ENCODE results near the gene UBL5.

The UBL5 gene

DNA sequence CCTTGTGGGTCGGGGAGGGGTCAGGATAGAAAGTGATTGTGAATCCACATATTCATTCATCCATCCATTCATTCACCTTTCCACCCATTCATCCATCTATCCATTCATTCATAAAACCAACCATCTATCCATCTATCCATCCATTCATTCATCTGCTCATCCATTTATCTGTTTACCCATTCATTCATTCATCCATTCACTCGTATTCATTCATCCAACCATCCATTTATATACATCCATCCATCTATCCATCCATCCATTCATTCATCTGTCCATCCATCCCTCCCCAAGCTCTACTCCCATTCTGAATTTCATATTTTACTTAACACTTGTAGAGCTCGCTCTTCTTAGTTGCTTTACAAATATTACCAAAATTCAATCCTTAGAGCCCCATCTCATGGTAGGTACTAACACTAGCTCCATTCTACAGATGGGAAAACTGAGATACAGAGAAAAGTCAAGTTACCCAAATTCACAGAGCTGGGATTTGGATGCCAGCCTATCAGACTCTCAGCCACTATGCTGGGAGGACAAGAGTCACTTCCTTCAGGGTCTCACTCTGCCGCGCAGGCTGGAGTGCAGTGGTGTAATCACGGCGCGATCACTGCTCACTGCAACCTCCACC is 45.0 kb downstream of the UBL5 start:
- Histone ChIP-seq H3K4ac (ENCODE audit: low read depth in 1 of 2, low read length in 2 of 2) (no peak overlapping the region), H2AFZ (ENCODE audit: low read depth, low read length) (no peak overlapping the region), H2BK15ac (ENCODE audit: low read depth, poor library complexity, severe bottlenecking) (no peak overlapping the region), H3K9me3 (ENCODE audit: control insufficient read depth, low read length) (peaks cover under 1% of the 10 kb centered on the region), H3K9ac (ENCODE audit: low read length) (no peak overlapping the region), H2BK5ac (ENCODE audit: low read depth, low read length, poor library complexity, severe bottlenecking) (no peak overlapping the region), H3K36me3 (ENCODE audit: control insufficient read depth in 1 of 2, insufficient read depth in 2 of 2, low read depth in 1 of 2, low read length in 2 of 2) (no peaks in the 10 kb centered on the region), H3K14ac (ENCODE audit: low read length in 2 of 2) (no peak overlapping the region), H2BK12ac (ENCODE audit: low read length in 2 of 2) (no peak overlapping the region), H3K27ac (ENCODE audit: low read length, poor library complexity, severe bottlenecking) (no peak overlapping the region), H2BK120ac (ENCODE audit: low read depth, low read length) (no peak overlapping the region), H3K4me3 (ENCODE audit: insufficient read depth in 1 of 2, low read depth in 1 of 2, low read length in 2 of 2) (no peak overlapping the region), H4K91ac (ENCODE audit: low read length) (no peak overlapping the region), H3K79me1 (replicated peaks; ENCODE audit: low read length, poor library complexity, severe bottlenecking) (no peaks in the 10 kb centered on the region), H2AK5ac (ENCODE audit: low read length, severe bottlenecking) (no peak overlapping the region), H3K18ac (ENCODE audit: low read depth in 1 of 2, low read length in 2 of 2) (no peak overlapping the region), H4K8ac (ENCODE audit: low read length) (no peak overlapping the region), H3K23ac (ENCODE audit: low read length in 2 of 2) (no peak overlapping the region), H3K27me3 (ENCODE audit: control insufficient read depth in 1 of 2, insufficient read depth in 1 of 2, low read length in 2 of 2) (no peaks in the 10 kb centered on the region), H3K4me2 (ENCODE audit: low read length, poor library complexity, severe bottlenecking) (no peak overlapping the region), H3K4me1 (ENCODE audit: control insufficient read depth, insufficient read depth, low read depth, low read length) (no peaks in the 10 kb centered on the region)
- WGBS: 89% methylated on average over 8 of the region's 8 CpGs
- no peak for DNase-seq

DNA sequence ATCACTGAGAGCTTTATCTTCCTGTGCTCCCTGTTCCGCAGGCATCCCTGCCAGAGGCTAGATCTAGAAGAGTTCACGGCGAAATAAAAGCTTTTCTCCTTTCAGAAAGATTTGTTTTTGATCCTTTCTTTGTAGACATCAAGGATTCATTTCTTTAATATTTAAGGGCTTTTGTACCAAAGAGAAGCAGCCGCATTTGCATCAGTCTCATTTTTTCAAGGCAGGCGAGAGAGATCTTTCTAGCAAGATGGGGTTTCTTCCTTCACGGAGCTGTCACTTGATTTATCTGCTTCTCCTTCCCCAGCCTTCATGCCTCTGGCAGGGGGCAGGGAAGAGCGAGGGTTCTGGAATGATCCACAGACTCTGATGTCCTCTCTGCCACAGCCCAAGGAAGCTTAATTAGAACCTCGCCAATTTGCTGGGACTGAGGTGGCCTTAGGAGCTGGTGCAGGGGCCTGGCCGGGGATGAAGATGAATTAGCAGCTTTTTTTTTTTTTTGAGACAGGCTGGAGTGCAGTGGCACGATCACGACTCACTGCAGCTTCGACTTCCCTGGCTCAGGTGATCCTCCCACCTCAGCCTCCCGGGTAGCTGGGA is 47.4 kb downstream of the UBL5 start:
- Histone ChIP-seq H2AFZ (ENCODE audit: low read depth, low read length) (no peak overlapping the region), H3K14ac (ENCODE audit: low read length in 2 of 2) (no peak overlapping the region), H4K91ac (ENCODE audit: low read length) (no peak overlapping the region), H4K8ac (ENCODE audit: low read length) (no peak overlapping the region), H2AK5ac (ENCODE audit: low read length, severe bottlenecking) (no peak overlapping the region), H2BK120ac (ENCODE audit: low read depth, low read length) (no peak overlapping the region), H3K4me3 (ENCODE audit: insufficient read depth in 1 of 2, low read depth in 1 of 2, low read length in 2 of 2) (no peak overlapping the region), H2BK12ac (ENCODE audit: low read length in 2 of 2) (no peak overlapping the region), H3K4me1 (ENCODE audit: control insufficient read depth, insufficient read depth, low read depth, low read length) (peaks cover 1% of the 10 kb centered on the region), H3K79me1 (replicated peaks; ENCODE audit: low read length, poor library complexity, severe bottlenecking) (no peaks in the 10 kb centered on the region), H3K27ac (ENCODE audit: low read length, poor library complexity, severe bottlenecking) (no peak overlapping the region), H3K9me3 (ENCODE audit: control insufficient read depth, low read length) (peaks cover 5% of the 10 kb centered on the region), H3K36me3 (ENCODE audit: control insufficient read depth in 1 of 2, insufficient read depth in 2 of 2, low read depth in 1 of 2, low read length in 2 of 2) (no peaks in the 10 kb centered on the region), H3K23ac (ENCODE audit: low read length in 2 of 2) (no peak overlapping the region), H3K4ac (ENCODE audit: low read depth in 1 of 2, low read length in 2 of 2) (no peak overlapping the region), H3K27me3 (ENCODE audit: control insufficient read depth in 1 of 2, insufficient read depth in 1 of 2, low read length in 2 of 2) (no peaks in the 10 kb centered on the region), H2BK5ac (ENCODE audit: low read depth, low read length, poor library complexity, severe bottlenecking) (no peak overlapping the region), H3K18ac (ENCODE audit: low read depth in 1 of 2, low read length in 2 of 2) (no peak overlapping the region), H3K9ac (ENCODE audit: low read length) (no peak overlapping the region), H2BK15ac (ENCODE audit: low read depth, poor library complexity, severe bottlenecking) (no peak overlapping the region), H3K4me2 (ENCODE audit: low read length, poor library complexity, severe bottlenecking) (no peak overlapping the region)
- 80% methylated on average over 13 of the region's 13 CpGs for WGBS
- DNase-seq: no peak

DNA sequence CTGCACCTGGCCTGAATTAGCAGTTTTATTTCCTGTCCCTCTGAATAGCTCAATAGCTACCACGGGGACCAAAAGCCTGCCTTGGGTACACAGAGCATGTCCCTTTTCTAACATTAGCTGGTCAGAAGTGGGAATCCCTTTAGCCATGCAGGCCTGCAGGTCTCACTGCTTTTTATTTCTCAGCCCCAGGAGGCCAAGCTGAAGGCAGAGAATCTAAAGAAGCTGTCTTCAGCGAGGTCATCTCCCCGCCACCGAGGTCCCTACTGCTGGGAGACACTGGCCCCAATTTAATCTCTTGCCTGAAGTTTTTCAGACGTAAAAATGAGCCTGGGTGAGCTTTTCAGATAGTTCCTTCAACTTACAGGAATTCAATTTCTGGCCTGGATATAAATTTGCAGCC is 48.1 kb downstream of the UBL5 start:
- 82% methylated on average over 5 of the region's 5 CpGs for WGBS
- DNase-seq: no peak
- no peak overlapping the region for H2BK15ac ChIP-seq (ENCODE audit: low read depth, poor library complexity, severe bottlenecking)

DNA sequence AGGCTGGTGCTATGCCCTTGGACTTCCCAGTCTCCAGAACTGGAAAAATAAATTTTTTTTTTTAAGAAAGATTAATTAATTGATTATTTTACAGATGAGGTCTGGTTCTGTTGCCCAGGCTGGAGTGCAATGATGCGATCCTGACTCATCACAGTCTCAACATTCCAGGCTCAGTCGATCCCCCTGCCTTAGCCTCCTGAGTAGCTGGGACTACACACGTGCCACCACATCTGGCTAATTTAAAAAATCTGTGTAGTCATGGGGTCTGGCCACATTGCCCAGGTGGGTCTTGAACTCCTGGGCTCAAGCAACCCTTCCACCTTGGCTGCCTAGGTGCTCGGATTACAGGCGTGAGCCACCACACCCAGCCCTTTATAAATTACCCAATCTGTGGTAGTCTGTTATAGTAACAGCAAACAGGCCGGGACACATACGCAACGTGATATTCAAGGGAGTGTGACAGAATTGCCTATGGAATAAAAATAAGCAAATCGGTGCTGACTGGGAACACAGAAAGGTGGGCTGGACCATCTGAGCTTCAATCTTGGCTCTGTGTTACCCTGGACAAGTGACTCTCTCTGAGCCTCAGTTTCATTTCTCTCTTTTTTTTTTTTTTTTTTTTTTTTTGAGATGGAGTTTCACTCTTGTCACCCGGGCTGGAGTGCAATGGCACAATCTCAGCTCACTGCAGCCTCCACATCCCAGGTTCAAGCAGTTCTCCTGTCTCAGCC is 50.2 kb downstream of the UBL5 start:
- Histone ChIP-seq H3K27ac (ENCODE audit: low read length, poor library complexity, severe bottlenecking) (no peak overlapping the region), H3K9ac (ENCODE audit: low read length) (no peak overlapping the region), H2AFZ (ENCODE audit: low read depth, low read length) (no peak overlapping the region), H3K9me3 (ENCODE audit: control insufficient read depth, low read length) (peaks cover 5% of the 10 kb centered on the region), H2BK120ac (ENCODE audit: low read depth, low read length) (no peak overlapping the region), H3K36me3 (ENCODE audit: control insufficient read depth in 1 of 2, insufficient read depth in 2 of 2, low read depth in 1 of 2, low read length in 2 of 2) (no peaks in the 10 kb centered on the region), H3K18ac (ENCODE audit: low read depth in 1 of 2, low read length in 2 of 2) (no peak overlapping the region), H3K14ac (ENCODE audit: low read length in 2 of 2) (no peak overlapping the region), H2BK15ac (ENCODE audit: low read depth, poor library complexity, severe bottlenecking) (no peak overlapping the region), H3K4me3 (ENCODE audit: insufficient read depth in 1 of 2, low read depth in 1 of 2, low read length in 2 of 2) (no peak overlapping the region), H2BK5ac (ENCODE audit: low read depth, low read length, poor library complexity, severe bottlenecking) (no peak overlapping the region), H3K4me2 (ENCODE audit: low read length, poor library complexity, severe bottlenecking) (no peak overlapping the region), H3K27me3 (ENCODE audit: control insufficient read depth in 1 of 2, insufficient read depth in 1 of 2, low read length in 2 of 2) (no peaks in the 10 kb centered on the region), H3K79me1 (replicated peaks; ENCODE audit: low read length, poor library complexity, severe bottlenecking) (no peaks in the 10 kb centered on the region), H4K91ac (ENCODE audit: low read length) (no peak overlapping the region), H3K4ac (ENCODE audit: low read depth in 1 of 2, low read length in 2 of 2) (no peak overlapping the region), H2BK12ac (ENCODE audit: low read length in 2 of 2) (no peak overlapping the region), H2AK5ac (ENCODE audit: low read length, severe bottlenecking) (no peak overlapping the region), H3K23ac (ENCODE audit: low read length in 2 of 2) (no peak overlapping the region), H3K4me1 (ENCODE audit: control insufficient read depth, insufficient read depth, low read depth, low read length) (peaks cover 1% of the 10 kb centered on the region), H4K8ac (ENCODE audit: low read length) (no peak overlapping the region)
- 67% methylated on average over 9 of the region's 10 CpGs for WGBS
- DNase-seq: peak; percentile 38

More for the DNA sequence above, 48.1 kb downstream of the UBL5 start:
- Histone ChIP-seq H3K4me2 (ENCODE audit: low read length, poor library complexity, severe bottlenecking) (no peak overlapping the region), H2BK5ac (ENCODE audit: low read depth, low read length, poor library complexity, severe bottlenecking) (no peak overlapping the region), H3K9me3 (ENCODE audit: control insufficient read depth, low read length) (peaks cover 5% of the 10 kb centered on the region), H3K27me3 (ENCODE audit: control insufficient read depth in 1 of 2, insufficient read depth in 1 of 2, low read length in 2 of 2) (no peaks in the 10 kb centered on the region), H3K4ac (ENCODE audit: low read depth in 1 of 2, low read length in 2 of 2) (no peak overlapping the region), H3K23ac (ENCODE audit: low read length in 2 of 2) (no peak overlapping the region), H2AK5ac (ENCODE audit: low read length, severe bottlenecking) (no peak overlapping the region), H3K18ac (ENCODE audit: low read depth in 1 of 2, low read length in 2 of 2) (no peak overlapping the region), H3K27ac (ENCODE audit: low read length, poor library complexity, severe bottlenecking) (no peak overlapping the region), H4K8ac (ENCODE audit: low read length) (no peak overlapping the region), H2BK120ac (ENCODE audit: low read depth, low read length) (no peak overlapping the region), H2BK12ac (ENCODE audit: low read length in 2 of 2) (no peak overlapping the region), H4K91ac (ENCODE audit: low read length) (no peak overlapping the region), H2AFZ (ENCODE audit: low read depth, low read length) (no peak overlapping the region), H3K36me3 (ENCODE audit: control insufficient read depth in 1 of 2, insufficient read depth in 2 of 2, low read depth in 1 of 2, low read length in 2 of 2) (no peaks in the 10 kb centered on the region), H3K14ac (ENCODE audit: low read length in 2 of 2) (no peak overlapping the region), H3K4me3 (ENCODE audit: insufficient read depth in 1 of 2, low read depth in 1 of 2, low read length in 2 of 2) (no peak overlapping the region), H3K79me1 (replicated peaks; ENCODE audit: low read length, poor library complexity, severe bottlenecking) (no peaks in the 10 kb centered on the region), H3K4me1 (ENCODE audit: control insufficient read depth, insufficient read depth, low read depth, low read length) (peaks cover 1% of the 10 kb centered on the region), H3K9ac (ENCODE audit: low read length) (no peak overlapping the region)
